GM12891 (cell line): ENCODE results near the gene ACAD9.

Source experiments
- PAX5 ChIP-seq: IDR thresholded peaks from 2 replicates; pipeline ENCODE4 v1.6.1; 2011; ENCODE audit warnings: low read length, moderate library complexity, mild to moderate bottlenecking; ENCODE audit not compliant: insufficient read depth, severe bottlenecking
- POLR2A ChIP-seq: IDR thresholded peaks from 2 replicates; pipeline ENCODE4 v1.6.1; 2011; ENCODE audit warnings: low read depth, low read length, control low read depth
- POLR2AphosphoS5 ChIP-seq: IDR thresholded peaks from 2 replicates; pipeline ENCODE4 v1.6.1; 2011; ENCODE audit warnings: low read depth, low read length, control low read depth
- SPI1 ChIP-seq: IDR thresholded peaks from 2 replicates; pipeline ENCODE4 v1.6.1; 2011; ENCODE audit warnings: low read depth, low read length, control low read depth
- TAF1 ChIP-seq: IDR thresholded peaks from 2 replicates; pipeline ENCODE4 v1.6.1; 2011; ENCODE audit warnings: low read depth, low read length, control low read depth

- TF ChIP-seq POLR2A (no peak), POLR2AphosphoS5 (no peak), SPI1 (no peak), TAF1 (no peak), PAX5 (no peak)
Observed at GRCh38 chr3:128950223-128950938, 71.0 kb downstream of the ACAD9 start.
